Neuron (in vitro differentiated cells): ENCODE measurements around the gene FNDC11.
"Not testable (repeated sequence)": the region's sequence is repeated elsewhere in the genome, so short reads cannot be mapped to it uniquely, and the experiment has no call there.

Experiments
- H2AFZ ChIP-seq: one replicate; pipeline ENCODE4 v1.6.1; 2013; ENCODE audit warnings: low read depth, mild to moderate bottlenecking, inconsistent platforms, low read length, moderate library complexity
- H3K27me3 ChIP-seq: one replicate; pipeline ENCODE4 v1.6.1; 2013; ENCODE audit warnings: low read length; ENCODE audit not compliant: insufficient read depth
- H3K36me3 ChIP-seq: one replicate; pipeline ENCODE4 v1.6.1; 2013; ENCODE audit warnings: low read length; ENCODE audit not compliant: insufficient read depth
- H3K4me1 ChIP-seq: one replicate; pipeline ENCODE4 v1.6.1; 2013; ENCODE audit warnings: low read length; ENCODE audit not compliant: insufficient read depth
- H3K4me3 ChIP-seq: 2 replicates; pipeline ENCODE4 v1.5.1; 2013; ENCODE audit warnings: mild to moderate bottlenecking, low read length, moderate library complexity
- H3K9me3 ChIP-seq: one replicate; pipeline ENCODE4 v1.6.1; 2013; ENCODE audit warnings: low read length

Gene FNDC11

GRCh38 chr20:63597651-63598478, 43.9 kb downstream of the FNDC11 start:
- H3K27me3 ChIP-seq = no peaks in the 10 kb centered on the region
- H3K4me3 ChIP-seq = no peak overlapping the region
- H3K36me3 ChIP-seq = peaks cover 59% of the 10 kb centered on the region
- H2AFZ ChIP-seq = no peak overlapping the region
- H3K9me3 ChIP-seq = no peaks in the 10 kb centered on the region
- H3K4me1 ChIP-seq = no peaks in the 10 kb centered on the region

- H3K36me3 ChIP-seq = peaks cover 57% of the 10 kb centered on the region
- no peak overlapping the region for H3K4me3 ChIP-seq
- H3K4me1 ChIP-seq = no peaks in the 10 kb centered on the region
- no peaks in the 10 kb centered on the region for H3K27me3 ChIP-seq
- H3K9me3 ChIP-seq = no peaks in the 10 kb centered on the region
- no peak overlapping the region for H2AFZ ChIP-seq
These were observed 44.8 kb downstream of the FNDC11 start for GRCh38 chr20:63598479-63599395.

GRCh38 chr20:63599396-63600050, 45.6 kb downstream of the FNDC11 start:
- Histone ChIP-seq H2AFZ (no peak overlapping the region), H3K9me3 (no peaks in the 10 kb centered on the region), H3K27me3 (no peaks in the 10 kb centered on the region), H3K4me1 (no peaks in the 10 kb centered on the region), H3K36me3 (peaks cover 58% of the 10 kb centered on the region), H3K4me3 (no peak overlapping the region)

- H3K36me3 ChIP-seq = peaks cover 47% of the 10 kb centered on the region
- not testable (repeated sequence) for H3K4me1 ChIP-seq, H3K27me3 ChIP-seq, H2AFZ ChIP-seq, H3K4me3 ChIP-seq, H3K9me3 ChIP-seq
These were observed 47.7 kb downstream of the FNDC11 start for GRCh38 chr20:63601679-63602078.

- H3K27me3 ChIP-seq = no peaks in the 10 kb centered on the region
- H3K36me3 ChIP-seq = peaks cover 47% of the 10 kb centered on the region
- no peaks in the 10 kb centered on the region for H3K9me3 ChIP-seq
- no peak overlapping the region for H2AFZ ChIP-seq
- no peaks in the 10 kb centered on the region for H3K4me1 ChIP-seq
- H3K4me3 ChIP-seq = no peak overlapping the region
These were observed 48.4 kb downstream of the FNDC11 start for GRCh38 chr20:63602321-63602720.
